ENCODE measurements around the gene CYP27A1.
"Not testable (repeated sequence)": the region's sequence is repeated elsewhere in the genome, so short reads cannot be mapped to it uniquely, and the experiment has no call there.

The CYP27A1 gene

GRCh38 chr2:218754781-218755180 is 27.2 kb upstream of the CYP27A1 start:
- DNase-seq (ENCODE audit: low spot score), result no peak
- H3K4me1 Mint-ChIP-seq (ENCODE audit: low read depth), result no peaks in the 10 kb centered on the region
- no peak overlapping the region for H3K4me3 Mint-ChIP-seq
- H3K9me3 Mint-ChIP-seq, result no peaks in the 10 kb centered on the region
- peaks cover 26% of the 10 kb centered on the region for H3K36me3 Mint-ChIP-seq (ENCODE audit: low read depth)
- H3K27me3 Mint-ChIP-seq (ENCODE audit: low read depth), result no peaks in the 10 kb centered on the region
- no peak overlapping the region for H3K27ac Mint-ChIP-seq

- Mint-ChIP-seq H3K9me3 (no peaks in the 10 kb centered on the region), H3K36me3 (ENCODE audit: low read depth) (peaks cover 24% of the 10 kb centered on the region), H3K27ac (no peak overlapping the region), H3K4me3 (no peak overlapping the region), H3K4me1 (ENCODE audit: low read depth) (no peaks in the 10 kb centered on the region), H3K27me3 (ENCODE audit: low read depth) (no peaks in the 10 kb centered on the region)
- DNase-seq (ENCODE audit: low spot score), result no peak
Observed at GRCh38 chr2:218755198-218755566, 26.8 kb upstream of the CYP27A1 start.

GRCh38 chr2:218755567-218756404 is 26.2 kb upstream of the CYP27A1 start:
- Mint-ChIP-seq H3K27ac (no peak overlapping the region), H3K27me3 (ENCODE audit: low read depth) (no peaks in the 10 kb centered on the region), H3K4me1 (ENCODE audit: low read depth) (no peaks in the 10 kb centered on the region), H3K36me3 (ENCODE audit: low read depth) (peaks cover 20% of the 10 kb centered on the region), H3K9me3 (no peaks in the 10 kb centered on the region), H3K4me3 (no peak overlapping the region)
- no peak for DNase-seq (ENCODE audit: low spot score)

GRCh38 chr2:218756599-218757377 is 25.2 kb upstream of the CYP27A1 start:
- Mint-ChIP-seq H3K4me3 (no peak overlapping the region), H3K9me3 (no peaks in the 10 kb centered on the region), H3K27ac (no peak overlapping the region), H3K4me1 (ENCODE audit: low read depth) (no peaks in the 10 kb centered on the region), H3K27me3 (ENCODE audit: low read depth) (no peaks in the 10 kb centered on the region), H3K36me3 (ENCODE audit: low read depth) (peaks cover 18% of the 10 kb centered on the region)
- DNase-seq (ENCODE audit: low spot score), result no peak

GRCh38 chr2:218761795-218762194 is 20.2 kb upstream of the CYP27A1 start:
- DNase-seq (ENCODE audit: low spot score), result no peak
- H3K4me1 Mint-ChIP-seq (ENCODE audit: low read depth), result no peaks in the 10 kb centered on the region

GRCh38 chr2:218772759-218773158 is 9.2 kb upstream of the CYP27A1 start:
- not testable (repeated sequence) for DNase-seq (ENCODE audit: low spot score); H3K4me3 Mint-ChIP-seq; H3K36me3 Mint-ChIP-seq (ENCODE audit: low read depth); H3K27ac Mint-ChIP-seq; H3K4me1 Mint-ChIP-seq (ENCODE audit: low read depth)
- Mint-ChIP-seq H3K27me3 (ENCODE audit: low read depth) (peaks cover 10% of the 10 kb centered on the region), H3K9me3 (peaks cover 13% of the 10 kb centered on the region)

More at GRCh38 chr2:218761795-218762194, 20.2 kb upstream of the CYP27A1 start:
- Mint-ChIP-seq H3K27ac (no peak overlapping the region), H3K27me3 (ENCODE audit: low read depth) (no peaks in the 10 kb centered on the region), H3K4me3 (no peak overlapping the region), H3K9me3 (no peaks in the 10 kb centered on the region), H3K36me3 (ENCODE audit: low read depth) (no peaks in the 10 kb centered on the region)

- Mint-ChIP-seq H3K4me3 (no peak overlapping the region), H3K36me3 (ENCODE audit: low read depth) (no peaks in the 10 kb centered on the region), H3K9me3 (peaks cover 13% of the 10 kb centered on the region), H3K27ac (no peak overlapping the region), H3K4me1 (ENCODE audit: low read depth) (no peaks in the 10 kb centered on the region), H3K27me3 (ENCODE audit: low read depth) (peaks cover 11% of the 10 kb centered on the region)
- no peak for DNase-seq (ENCODE audit: low spot score)
Observed at GRCh38 chr2:218773881-218774280, 8.1 kb upstream of the CYP27A1 start.

- no peak for DNase-seq (ENCODE audit: low spot score)
- Mint-ChIP-seq H3K27ac (no peak overlapping the region), H3K27me3 (ENCODE audit: low read depth) (peaks cover 23% of the 10 kb centered on the region), H3K4me1 (ENCODE audit: low read depth) (peaks cover 2% of the 10 kb centered on the region), H3K9me3 (peaks cover 13% of the 10 kb centered on the region), H3K36me3 (ENCODE audit: low read depth) (no peaks in the 10 kb centered on the region), H3K4me3 (no peak overlapping the region)
Observed at GRCh38 chr2:218776488-218776887, 5.5 kb upstream of the CYP27A1 start.

- peaks cover 27% of the 10 kb centered on the region for H3K27me3 Mint-ChIP-seq (ENCODE audit: low read depth)
- no peak for DNase-seq (ENCODE audit: low spot score)
Observed at GRCh38 chr2:218777276-218777990, 4.5 kb upstream of the CYP27A1 start.

GRCh38 chr2:218780046-218780445 is 1.9 kb upstream of the CYP27A1 start:
- Mint-ChIP-seq H3K27me3 (ENCODE audit: low read depth) (peaks cover 48% of the 10 kb centered on the region), H3K36me3 (ENCODE audit: low read depth) (no peaks in the 10 kb centered on the region), H3K27ac (no peak overlapping the region), H3K4me1 (ENCODE audit: low read depth) (peaks cover 2% of the 10 kb centered on the region), H3K4me3 (no peak overlapping the region), H3K9me3 (peaks cover 13% of the 10 kb centered on the region)
- DNase-seq (ENCODE audit: low spot score), result no peak

More at GRCh38 chr2:218777276-218777990, 4.5 kb upstream of the CYP27A1 start:
- H3K9me3 Mint-ChIP-seq, result peaks cover 13% of the 10 kb centered on the region
- H3K4me3 Mint-ChIP-seq, result no peak overlapping the region
- peaks cover 2% of the 10 kb centered on the region for H3K4me1 Mint-ChIP-seq (ENCODE audit: low read depth)
- no peak overlapping the region for H3K27ac Mint-ChIP-seq
- no peaks in the 10 kb centered on the region for H3K36me3 Mint-ChIP-seq (ENCODE audit: low read depth)

GRCh38 chr2:218780851-218781690 is 876 bp upstream of the CYP27A1 start:
- DNase-seq (ENCODE audit: low spot score), result no peak

GRCh38 chr2:218782528-218782844 is 539 bp downstream of the CYP27A1 start:
- DNase-seq (ENCODE audit: low spot score), result no peak
- Mint-ChIP-seq H3K27me3 (ENCODE audit: low read depth) (peaks cover 62% of the 10 kb centered on the region), H3K9me3 (peaks cover under 1% of the 10 kb centered on the region), H3K4me3 (no peak overlapping the region), H3K4me1 (ENCODE audit: low read depth) (peaks cover 2% of the 10 kb centered on the region), H3K27ac (no peak overlapping the region), H3K36me3 (ENCODE audit: low read depth) (no peaks in the 10 kb centered on the region)

More at GRCh38 chr2:218780851-218781690, 876 bp upstream of the CYP27A1 start:
- Mint-ChIP-seq H3K27me3 (ENCODE audit: low read depth) (peaks cover 57% of the 10 kb centered on the region), H3K9me3 (peaks cover 11% of the 10 kb centered on the region), H3K4me1 (ENCODE audit: low read depth) (peaks cover 2% of the 10 kb centered on the region), H3K36me3 (ENCODE audit: low read depth) (no peaks in the 10 kb centered on the region), H3K27ac (no peak overlapping the region), H3K4me3 (no peak overlapping the region)

- H3K4me3 Mint-ChIP-seq, result no peak overlapping the region
- no peak overlapping the region for H3K27ac Mint-ChIP-seq
- peaks cover 2% of the 10 kb centered on the region for H3K4me1 Mint-ChIP-seq (ENCODE audit: low read depth)
- H3K9me3 Mint-ChIP-seq, result no peaks in the 10 kb centered on the region
- DNase-seq (ENCODE audit: low spot score), result no peak
- peaks cover 62% of the 10 kb centered on the region for H3K27me3 Mint-ChIP-seq (ENCODE audit: low read depth)
- no peaks in the 10 kb centered on the region for H3K36me3 Mint-ChIP-seq (ENCODE audit: low read depth)
Observed at GRCh38 chr2:218783688-218784087, 1.7 kb downstream of the CYP27A1 start.

Measured in T-helper 2 cell treated with Interferon-gamma antibody and Interleukin-4, amounts not matched to agents 5 μg/mL and 100 μg/mL, for 36 hours (primary cell).